T-helper 22 cell (primary cell): ENCODE results near the gene DLK1.

Source experiments
- DNase-seq: peaks from one replicate; pipeline ENCODE4 v3.0.0-alpha.2; 2020; ENCODE audit warnings: low read depth

Gene DLK1

DNA sequence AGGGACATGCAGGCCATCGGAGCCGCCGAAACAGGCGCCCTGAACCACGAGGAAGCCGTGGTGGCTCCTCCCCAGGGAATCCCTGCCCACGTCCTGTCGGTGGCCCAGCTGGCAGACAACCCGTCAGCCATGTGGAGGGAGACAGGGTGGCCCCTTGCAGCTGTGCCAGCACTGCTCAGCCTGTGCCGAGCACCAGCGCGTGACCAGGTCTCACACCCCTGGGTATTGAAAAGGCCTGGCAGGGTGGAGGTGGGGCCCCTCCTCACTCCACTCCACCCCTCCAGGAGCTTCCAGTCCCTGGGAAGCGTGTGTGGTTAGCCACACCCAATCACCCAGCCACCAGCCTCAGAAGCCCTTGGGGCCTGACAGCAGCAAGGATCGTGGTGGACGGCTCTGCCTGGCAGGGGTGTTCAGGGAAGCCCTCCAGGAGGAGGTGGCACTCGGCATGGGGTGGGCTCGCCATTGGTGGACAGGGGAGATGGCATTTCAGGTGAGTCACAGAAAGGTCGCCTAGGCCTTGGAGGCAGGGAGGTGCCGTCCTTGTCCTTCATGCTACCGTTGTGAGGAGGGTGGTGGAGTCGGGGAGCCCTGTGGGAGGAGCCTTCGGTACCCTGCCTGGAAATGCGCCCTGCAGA lies 12.3 kb upstream of the DLK1 start:
- no peak for DNase-seq

DNA sequence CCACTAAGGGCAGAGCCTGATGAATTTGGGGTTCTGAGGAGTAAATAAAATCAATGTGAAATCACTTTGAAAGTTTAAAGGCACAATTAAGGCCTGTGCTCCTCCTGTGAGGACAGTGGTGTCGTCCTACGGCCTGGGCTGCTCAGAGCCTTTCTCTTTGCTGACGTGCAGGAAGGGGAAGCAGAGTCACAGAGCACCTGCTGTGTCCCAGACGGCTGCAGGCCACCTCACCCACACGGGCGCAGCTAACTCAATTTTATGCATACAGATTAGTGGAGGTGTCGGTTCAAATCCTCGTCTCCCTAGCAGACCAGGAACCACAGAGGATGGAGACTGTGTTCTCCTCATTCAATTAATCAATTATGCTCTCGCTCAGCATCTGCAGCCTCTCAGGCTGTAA lies 11.4 kb upstream of the DLK1 start:
- no peak for DNase-seq

GRCh38 chr14:100715803-100716202 lies 10.9 kb upstream of the DLK1 start:
- DNase-seq, result no peak

DNA sequence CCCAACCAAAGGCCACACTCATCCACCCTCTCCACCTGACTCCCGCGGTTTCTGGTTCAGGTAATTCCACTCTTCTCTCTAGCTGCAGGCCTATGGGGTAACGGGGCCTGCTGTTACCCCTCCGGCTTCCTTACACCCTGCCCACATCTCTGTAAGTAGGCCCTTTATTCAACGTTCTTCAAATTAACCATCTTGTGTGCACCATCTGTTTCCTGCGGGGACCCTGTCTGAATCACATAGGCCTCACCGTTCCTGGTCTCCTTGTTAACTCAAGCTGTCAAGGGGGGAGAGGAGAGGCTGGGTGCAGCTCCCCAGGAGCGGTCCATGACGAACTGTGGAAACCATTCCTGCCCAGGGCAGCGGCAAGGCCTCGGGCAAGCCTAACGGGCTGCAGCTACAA lies 9.3 kb upstream of the DLK1 start:
- no peak for DNase-seq

DNA sequence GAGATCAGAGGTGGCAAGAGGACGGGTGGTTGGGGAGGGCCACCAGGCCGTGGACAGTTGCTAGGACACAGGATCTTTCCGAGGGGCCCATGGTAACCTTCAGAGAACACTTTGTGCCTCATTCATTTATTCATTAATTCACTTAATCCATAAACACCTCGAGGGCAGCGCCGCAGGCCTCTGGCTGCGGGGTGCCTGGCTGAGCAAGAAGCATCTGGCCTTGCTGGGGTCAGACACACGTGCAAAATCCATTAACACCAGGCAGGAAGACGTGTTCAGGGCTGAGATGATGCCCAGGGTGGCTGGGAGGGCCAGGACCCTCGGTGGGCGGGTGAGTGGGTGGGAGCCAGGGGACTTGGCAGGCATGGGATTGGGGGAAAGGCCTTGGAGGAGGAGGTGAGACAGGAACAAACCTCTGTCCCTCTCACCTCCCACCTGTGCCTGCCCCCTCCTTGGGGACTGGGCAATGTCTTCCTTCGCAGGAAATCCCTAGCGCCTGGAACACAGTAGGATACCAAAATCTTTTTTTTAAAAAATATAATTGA lies 6.6 kb upstream of the DLK1 start:
- no peak for DNase-seq

DNA sequence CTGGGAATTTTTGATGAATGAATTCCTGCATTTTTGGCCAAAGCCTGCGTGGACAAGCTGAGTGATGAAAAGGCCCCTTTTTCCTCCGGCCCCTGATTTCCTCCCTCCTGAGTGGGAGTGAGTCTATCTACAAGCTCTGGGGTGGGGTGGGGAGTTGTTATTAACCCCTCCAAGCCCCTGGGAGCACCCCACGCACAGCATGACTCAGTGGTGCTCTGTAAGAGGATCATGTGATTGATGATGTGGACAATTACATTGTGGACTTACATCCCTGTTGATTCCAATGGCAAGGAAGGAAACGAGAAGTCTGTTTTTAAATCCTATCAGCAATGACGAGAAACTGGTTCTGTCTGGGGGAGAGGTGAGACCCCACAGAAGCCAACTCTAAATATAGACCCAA lies 5.1 kb upstream of the DLK1 start:
- DNase-seq, result no peak

DNA sequence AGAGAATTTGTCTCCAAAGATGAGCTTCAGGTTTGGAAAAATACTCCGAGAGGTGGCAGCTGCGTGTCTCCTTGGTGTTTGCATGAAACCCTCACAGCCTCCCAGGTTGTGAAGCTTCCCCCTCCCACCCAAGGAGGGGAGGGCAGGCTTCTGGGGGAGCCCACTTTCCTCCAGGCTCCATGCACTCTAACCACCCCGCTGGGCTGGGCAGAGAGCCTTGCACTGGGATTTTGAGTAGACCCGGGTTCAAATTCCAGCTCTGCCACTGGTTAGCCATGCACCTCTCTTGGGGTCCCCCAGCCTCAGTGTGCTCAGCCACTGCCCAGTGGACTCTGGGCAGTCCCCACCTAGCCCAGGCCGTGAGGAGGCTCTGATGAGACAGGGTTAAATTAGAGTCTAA lies 4.3 kb upstream of the DLK1 start:
- no peak for DNase-seq

DNA sequence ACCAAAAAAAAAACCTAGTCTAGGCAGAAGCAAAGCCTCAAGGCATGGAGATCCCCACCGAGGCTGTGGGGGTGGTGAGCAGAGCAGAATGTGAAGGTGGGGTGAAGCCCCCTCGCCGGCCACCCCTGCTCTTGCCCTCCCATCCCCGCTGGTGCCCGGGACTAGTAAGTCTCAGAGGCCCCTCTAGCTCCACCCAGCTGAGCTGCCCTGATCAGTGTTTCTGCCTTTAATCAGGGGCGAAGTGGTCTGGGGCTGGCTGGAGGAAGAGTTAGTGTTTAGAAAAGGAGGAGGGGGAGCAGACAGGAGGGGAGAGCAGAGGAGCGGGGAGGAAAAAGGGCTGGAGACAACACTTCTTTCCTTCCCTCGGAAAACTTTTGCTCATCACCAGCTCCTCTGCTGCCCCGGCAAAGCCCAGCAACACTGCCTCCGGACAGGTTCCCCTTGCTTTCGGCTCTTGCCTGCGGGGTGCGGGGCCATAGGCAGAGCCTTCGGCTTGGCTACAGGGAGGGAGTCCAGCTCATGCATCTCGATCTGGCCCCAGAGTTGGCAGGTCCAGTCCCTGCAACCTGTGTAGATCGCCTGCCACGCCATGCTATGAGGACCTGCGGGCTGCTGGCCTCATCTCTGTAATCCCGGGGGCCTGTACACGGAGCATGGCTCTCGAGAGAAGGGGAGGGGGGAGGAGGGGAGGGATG lies 3.4 kb upstream of the DLK1 start:
- DNase-seq, result no peak

GRCh38 chr14:100723830-100724437 lies 2.8 kb upstream of the DLK1 start:
- no peak for DNase-seq

- no peak for DNase-seq
Observed at GRCh38 chr14:100724536-100724935, 2.2 kb upstream of the DLK1 start.

DNA sequence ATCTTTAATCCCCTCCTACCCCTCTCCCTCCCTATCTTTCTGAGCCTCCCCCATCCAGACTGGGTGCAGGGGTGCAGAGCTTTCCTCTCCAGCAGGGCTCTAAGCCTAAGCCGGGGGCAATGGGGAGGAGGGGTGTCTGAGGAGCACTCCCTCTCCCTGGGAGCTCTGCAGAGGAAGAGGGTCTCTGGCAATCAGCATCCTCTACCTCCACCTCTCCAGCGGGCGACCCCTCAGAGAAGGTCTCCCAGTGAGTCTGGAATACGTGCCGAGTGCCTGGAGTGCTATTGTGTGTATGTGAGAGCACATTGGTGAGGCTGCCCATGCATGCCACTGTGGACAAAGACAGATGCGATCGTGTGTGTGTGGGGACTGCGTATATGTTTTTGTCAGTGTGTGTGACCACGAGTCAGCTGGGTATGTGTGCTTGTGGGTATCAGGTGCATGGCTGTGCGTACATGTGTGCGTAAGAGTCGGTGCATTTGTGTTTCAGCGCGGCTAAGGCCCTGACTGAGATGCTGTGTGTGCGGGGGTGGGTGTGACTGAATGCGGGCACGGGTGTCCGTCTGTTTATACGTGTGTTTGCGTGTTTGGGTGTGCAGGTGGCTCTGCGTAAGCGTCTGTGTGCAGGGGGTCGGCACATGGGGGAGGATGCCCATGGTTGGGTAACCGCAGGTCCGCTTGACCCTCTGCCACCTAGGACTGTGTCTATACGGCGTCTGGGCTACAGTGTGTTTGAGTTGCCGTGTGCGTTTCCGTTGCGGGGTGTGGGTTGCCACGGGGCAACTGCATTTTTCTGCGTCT lies 905 bp upstream of the DLK1 start:
- DNase-seq, result no peak

- no peak for DNase-seq
Observed at GRCh38 chr14:100727086-100727872, 587 bp downstream of the DLK1 start.

DNA sequence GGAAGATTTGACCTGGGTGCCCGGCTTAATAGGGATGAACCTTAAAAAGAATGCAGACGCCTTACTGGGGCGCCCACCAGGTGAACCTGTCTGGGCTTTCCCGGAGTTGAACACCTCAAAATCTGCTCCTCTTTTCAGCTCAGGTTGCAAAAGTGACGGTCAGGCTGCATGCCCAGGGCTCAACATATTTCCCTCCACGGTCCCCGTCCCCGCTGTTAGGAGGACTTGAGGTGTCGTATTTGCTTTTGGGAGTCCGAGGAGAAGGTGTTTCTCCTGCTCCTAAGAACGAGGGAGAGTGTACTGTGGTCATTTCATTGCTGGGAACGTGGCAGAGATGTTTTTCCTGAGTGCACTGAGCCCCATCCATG lies 1.2 kb downstream of the DLK1 start:
- DNase-seq, result no peak

- no peak for DNase-seq
Observed at GRCh38 chr14:100728962-100729361, 2.3 kb downstream of the DLK1 start.

DNA sequence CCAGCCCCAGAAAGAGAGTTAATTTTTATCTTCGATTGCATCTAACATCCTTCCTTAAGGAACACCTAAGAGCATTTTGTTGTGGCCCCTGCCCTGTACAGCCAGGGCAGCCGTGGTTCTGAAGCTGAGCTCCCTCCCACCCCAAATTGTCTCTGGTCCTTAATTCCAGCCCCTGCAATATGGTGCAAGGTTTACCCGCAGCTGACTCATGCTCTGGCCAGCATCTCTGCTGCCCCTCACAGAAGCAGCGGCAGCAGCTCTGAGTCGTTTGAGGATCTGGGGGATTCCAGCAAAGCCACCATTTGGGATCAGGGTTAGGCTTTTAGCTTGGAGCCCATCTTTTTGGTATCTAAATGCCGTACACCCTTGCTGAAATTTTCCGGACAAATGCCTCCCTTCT lies 3.3 kb downstream of the DLK1 start:
- no peak for DNase-seq

DNA sequence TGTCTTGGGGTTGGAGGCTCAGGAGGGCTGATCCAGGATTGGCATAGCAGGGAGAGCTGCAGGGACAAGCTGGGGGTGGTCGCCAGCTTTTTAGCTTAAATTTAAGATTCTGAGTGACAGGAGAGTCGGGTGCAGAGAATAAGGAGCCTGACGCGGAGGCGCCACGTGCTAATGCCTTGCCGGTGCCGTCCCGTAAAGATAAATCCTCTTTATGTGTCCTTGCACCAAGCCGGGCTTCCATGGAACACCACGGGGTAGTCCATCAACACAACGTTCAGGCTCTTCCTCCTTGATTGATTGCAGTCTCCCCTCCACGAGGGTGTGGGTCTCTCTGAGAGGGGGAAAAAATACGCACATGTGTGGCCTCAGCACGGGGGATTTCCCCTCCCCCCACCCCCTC lies 3.9 kb downstream of the DLK1 start:
- no peak for DNase-seq

- DNase-seq, result no peak
Observed at GRCh38 chr14:100731011-100731670, 4.4 kb downstream of the DLK1 start.

DNA sequence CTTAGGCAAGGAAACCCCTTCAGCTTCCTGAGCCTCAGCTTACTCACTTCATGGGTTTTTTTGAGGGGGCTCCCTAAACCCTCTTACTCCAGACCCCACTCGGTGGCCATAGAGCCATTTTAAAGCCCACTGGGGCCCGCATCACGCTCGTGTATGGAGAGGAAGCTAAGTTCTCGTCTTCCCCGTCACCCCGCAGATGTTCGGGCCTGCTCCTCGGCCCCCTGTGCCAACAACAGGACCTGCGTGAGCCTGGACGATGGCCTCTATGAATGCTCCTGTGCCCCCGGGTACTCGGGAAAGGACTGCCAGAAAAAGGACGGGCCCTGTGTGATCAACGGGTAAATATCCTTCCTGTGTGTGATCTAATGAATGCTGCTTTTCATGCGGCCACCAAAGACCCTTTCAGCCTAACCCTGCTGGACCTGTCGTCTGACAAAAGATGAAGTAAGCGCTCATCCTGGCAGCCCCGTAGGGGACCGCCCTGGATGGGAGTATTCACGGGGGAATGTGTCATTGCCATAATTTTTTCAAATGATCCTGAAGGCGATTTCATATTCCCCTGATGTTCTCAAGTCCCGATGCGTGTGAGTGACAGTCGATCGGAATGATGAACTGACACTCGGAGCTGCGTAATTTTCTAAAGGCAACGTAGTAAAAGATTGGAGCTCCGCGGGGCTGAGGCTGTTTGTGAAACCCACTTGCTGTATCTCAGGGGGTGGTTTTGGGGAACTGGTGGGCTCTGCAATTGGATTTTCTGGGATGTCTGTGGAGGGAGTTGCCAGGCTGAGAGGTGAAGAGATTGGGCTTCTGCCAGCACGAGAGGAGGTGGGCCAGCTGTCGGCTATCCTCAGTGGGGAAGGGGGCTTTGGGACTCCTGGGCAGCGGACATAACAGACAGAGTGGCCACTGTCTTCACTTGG lies 5.4 kb downstream of the DLK1 start:
- no peak for DNase-seq

GRCh38 chr14:100732766-100733100 lies 6.0 kb downstream of the DLK1 start:
- no peak for DNase-seq

- DNase-seq, result no peak
Observed at GRCh38 chr14:100733152-100733850, 6.6 kb downstream of the DLK1 start.
